ENCODE measurements around the gene UQCC5.

The UQCC5 gene

GRCh38 chr3:52574056-52574965, 37.9 kb downstream of the UQCC5 start:
- no peak for ATAC-seq
